GM12878 (cell line): ENCODE measurements around the gene MSLN. TPM values are rescaled to one million over a fixed set of nuclear protein-coding genes. Genes with fewer than 3 reads are reported as not detected.

Experiments
- BHLHE40 ChIP-seq, 2 experiments: fragments of 450-650 bp in 1 of 2; IDR thresholded peaks; 2 replicates each; pipeline ENCODE4 v1.6.1; 2011 to 2017; ENCODE audit warnings: low read depth in 2 of 2, borderline replicate concordance in 1 of 2, improper control_type of control experiment in 1 of 2, low read length in 1 of 2, mild to moderate bottlenecking in 1 of 2
- CREM ChIP-seq: IDR thresholded peaks from 2 replicates; pipeline ENCODE4 v1.6.1; 2014; ENCODE audit warnings: antibody characterized with exemption, low read depth
- CTCF ChIP-seq, 3 experiments: IDR thresholded peaks in 2 of 3; conservative IDR thresholded peaks in 1 of 3; 2 replicates each; pipeline ENCODE4 v1.5.1; 2011; ENCODE audit warnings: low read depth in 3 of 3, low read length in 3 of 3, mild to moderate bottlenecking in 3 of 3, control low read depth in 2 of 3, moderate library complexity in 2 of 3, inconsistent platforms in 1 of 3, mixed read lengths in 1 of 3; ENCODE audit not compliant: control insufficient read depth in 2 of 3, insufficient read depth in 1 of 3; ENCODE audit errors: extremely low read depth in 1 of 3
- DPF2 ChIP-seq: fragments of 450-650 bp; IDR thresholded peaks from 2 replicates; pipeline ENCODE4 v1.6.1; 2017; ENCODE audit warnings: mild to moderate bottlenecking
- GABPA ChIP-seq: IDR thresholded peaks from 2 replicates; pipeline ENCODE4 v1.6.1; 2014; ENCODE audit warnings: antibody characterized with exemption, low read depth, mild to moderate bottlenecking, inconsistent platforms
- HSF1 ChIP-seq: fragments of 150-350 bp; IDR thresholded peaks from 2 replicates; pipeline ENCODE4 v1.6.1; 2014; ENCODE audit warnings: mild to moderate bottlenecking, low read depth, low read length
- NBN ChIP-seq: fragments of 450-650 bp; IDR thresholded peaks from 2 replicates; pipeline ENCODE4 v1.6.1; 2016
- RB1 ChIP-seq: fragments of 450-650 bp; formaldehyde crosslinking; IDR thresholded peaks from 2 replicates; pipeline ENCODE4 v1.6.1; 2017; ENCODE audit warnings: mild to moderate bottlenecking, borderline replicate concordance
- SIX5 ChIP-seq: IDR thresholded peaks from 2 replicates; pipeline ENCODE4 v1.6.1; 2011; ENCODE audit warnings: mild to moderate bottlenecking, low read depth, low read length, moderate library complexity; ENCODE audit not compliant: severe bottlenecking
- SP1 ChIP-seq: IDR thresholded peaks from one replicate; pipeline ENCODE4 v1.6.1; 2011; ENCODE audit warnings: low read depth, low read length
- WRNIP1 ChIP-seq: IDR thresholded peaks from 2 replicates; pipeline ENCODE4 v1.6.1; 2011; ENCODE audit warnings: low read depth, low read length, improper control_type of control experiment, borderline replicate concordance
- YBX1 ChIP-seq: fragments of 450-650 bp; IDR thresholded peaks from 2 replicates; pipeline ENCODE4 v1.6.1; 2016; ENCODE audit warnings: antibody characterized with exemption
- ZBTB33 ChIP-seq: fragments of 450-650 bp; IDR thresholded peaks from 2 replicates; pipeline ENCODE4 v1.6.1; 2017; ENCODE audit warnings: mild to moderate bottlenecking
- ZNF207 ChIP-seq: fragments of 450-650 bp; IDR thresholded peaks from 2 replicates; pipeline ENCODE4 v1.6.1; 2014; ENCODE audit warnings: antibody characterized with exemption, mild to moderate bottlenecking, borderline replicate concordance
- ZNF687 ChIP-seq: fragments of 450-650 bp; IDR thresholded peaks from 2 replicates; pipeline ENCODE4 v1.6.1; 2017; ENCODE audit warnings: mild to moderate bottlenecking, moderate library complexity
- ZSCAN29 ChIP-seq: fragments of 450-650 bp; IDR thresholded peaks from 2 replicates; pipeline ENCODE4 v1.6.1; 2017; ENCODE audit warnings: mild to moderate bottlenecking, moderate library complexity
- polyA plus RNA-seq, 11 experiments: library from polyadenylated mRNA; depleted of rRNA in 4 of 11; unstranded in 6 of 11; stranded (reverse) in 5 of 11; fragments of >200 nt; fragmentation: Nextera tagmentation in 4 of 11; fragmentation: Illumina TruSeq in 1 of 11; extraction: Ambion mirVana in 4 of 11; extraction: Trizol in 1 of 11; gene quantifications; 1 replicate in 1 of 11; 2 replicates in 10 of 11; pipeline versions ENCODE4 v1.2.1 to v1.2.3, GENCODE V29; 2011 to 2016; ENCODE audit warnings: inconsistent platforms in 2 of 11, missing spikeins in 2 of 11, low read depth in 1 of 11
- total RNA-seq, 4 experiments: library from RNA; depleted of rRNA in 3 of 4; stranded (reverse); fragments of >200 nt in 3 of 4; fragmentation: Illumina TruSeq in 1 of 4; extraction: Trizol in 1 of 4; gene quantifications; 2 replicates each; pipeline versions ENCODE4 v1.2.1 to v1.2.3, GENCODE V29; 2013 to 2021
- TF ChIP-seq, protein P1 (sequence below): IDR thresholded peaks from 2 replicates; pipeline ENCODE4 v1.6.1; 2012; ENCODE audit warnings: low read length, inconsistent platforms
- TF ChIP-seq, protein P2 (sequence below): IDR thresholded peaks from 2 replicates; pipeline ENCODE4 v1.6.1; 2011; ENCODE audit warnings: low read depth, mild to moderate bottlenecking, low read length, moderate library complexity, borderline replicate concordance; ENCODE audit errors: extremely low read depth

The MSLN gene
- total and polyA plus RNA-seq, 10 of the 15 experiments (the other 5 are each of a cell fraction or from before 2014, with no cell fraction given) = 0.08 TPM; not detected in 9

DNA sequence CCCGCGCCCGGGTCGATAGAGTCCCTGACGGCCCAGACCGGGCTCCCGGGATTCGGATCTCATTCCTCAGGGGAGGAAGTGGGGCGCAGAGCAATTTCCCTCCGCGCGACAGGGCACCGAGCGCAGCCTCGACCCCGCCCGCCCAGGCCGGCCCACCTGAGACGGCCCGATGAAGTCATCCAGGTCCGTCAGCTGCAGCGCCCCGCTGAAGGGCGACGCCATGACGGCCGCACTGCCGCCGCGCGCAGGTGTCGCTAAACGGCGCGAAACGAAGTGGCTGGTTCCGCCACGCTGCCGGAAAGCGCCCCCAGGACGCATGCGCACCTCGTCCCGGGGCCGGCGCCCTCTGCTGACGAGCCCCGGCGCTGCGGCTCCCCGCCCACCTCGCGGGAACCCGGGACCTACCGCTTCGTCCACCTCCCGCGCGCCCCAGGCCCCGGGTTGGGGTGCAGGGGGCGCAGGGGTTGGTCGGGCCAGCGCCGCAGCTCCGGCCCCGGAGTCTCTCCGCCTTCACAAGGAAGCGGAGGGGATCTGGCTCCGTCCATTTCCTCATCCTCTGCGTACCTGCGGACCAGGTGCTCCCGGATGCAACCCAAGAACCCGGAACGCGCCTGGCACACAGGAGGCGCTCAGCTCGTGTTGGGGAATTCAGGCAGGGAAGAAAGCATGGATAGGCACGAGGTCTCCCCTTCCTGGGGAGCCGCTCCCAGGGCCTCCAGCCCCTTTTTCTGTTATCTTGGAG, 19.6 kb upstream of the MSLN start, which contains the start of gene CIAO3 (continued):
- TF ChIP-seq CTCF (IDR thresholded peaks at IDR 0.05 in 2 of 3, conservative IDR thresholded peaks at IDR 0.05 in 1 of 3; ENCODE audit: control insufficient read depth in 2 of 3, extremely low read depth in 1 of 3, insufficient read depth in 1 of 3, low read depth in 3 of 3, low read length in 3 of 3) (peak; percentile 85 to 99 (median 94); a peak in 5 of 6 replicates), SP1 (peak; percentile 61), ZSCAN29 (0 out of 2 replicates have a peak, but pooled peaks have one; percentile 29), BHLHE40 (IDR thresholded peaks at IDR 0.05; ENCODE audit: borderline replicate concordance in 1 of 2, low read depth in 2 of 2, low read length in 1 of 2) (peak; percentile 65 to 72; a peak in 3 of 4 replicates), HSF1 (peak; percentile 91), YBX1 (no peak), RB1 (0 out of 2 replicates have a peak, but pooled peaks have one; percentile 81), DPF2 (peak; percentile 53), NBN (no peak), SIX5 (peak; percentile 92), ZBTB33 (no peak), ZNF687 (peak; percentile 55; the same call in 1 of the 2 replicates), WRNIP1 (no peak), CREM (peak; percentile 97), GABPA (no peak), ZNF207 (peak; percentile 90)
- TF ChIP-seq, protein P1, sequence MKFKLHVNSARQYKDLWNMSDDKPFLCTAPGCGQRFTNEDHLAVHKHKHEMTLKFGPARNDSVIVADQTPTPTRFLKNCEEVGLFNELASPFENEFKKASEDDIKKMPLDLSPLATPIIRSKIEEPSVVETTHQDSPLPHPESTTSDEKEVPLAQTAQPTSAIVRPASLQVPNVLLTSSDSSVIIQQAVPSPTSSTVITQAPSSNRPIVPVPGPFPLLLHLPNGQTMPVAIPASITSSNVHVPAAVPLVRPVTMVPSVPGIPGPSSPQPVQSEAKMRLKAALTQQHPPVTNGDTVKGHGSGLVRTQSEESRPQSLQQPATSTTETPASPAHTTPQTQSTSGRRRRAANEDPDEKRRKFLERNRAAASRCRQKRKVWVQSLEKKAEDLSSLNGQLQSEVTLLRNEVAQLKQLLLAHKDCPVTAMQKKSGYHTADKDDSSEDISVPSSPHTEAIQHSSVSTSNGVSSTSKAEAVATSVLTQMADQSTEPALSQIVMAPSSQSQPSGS = no peak; the same call in 1 of the 2 replicates
- TF ChIP-seq, protein P2, sequence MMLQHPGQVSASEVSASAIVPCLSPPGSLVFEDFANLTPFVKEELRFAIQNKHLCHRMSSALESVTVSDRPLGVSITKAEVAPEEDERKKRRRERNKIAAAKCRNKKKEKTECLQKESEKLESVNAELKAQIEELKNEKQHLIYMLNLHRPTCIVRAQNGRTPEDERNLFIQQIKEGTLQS = peak; percentile 99
